GM18526 (cell line): ENCODE measurements around the gene CFAP99.
A peak's percentile ranks its signal among the peaks of the same experiment; 100 is the strongest.

Experiments
- POLR2A ChIP-seq: IDR thresholded peaks from 3 replicates; pipeline ENCODE4 v1.6.1; 2011; ENCODE audit not compliant: insufficient read length; ENCODE audit errors: extremely low read depth

Gene CFAP99

DNA sequence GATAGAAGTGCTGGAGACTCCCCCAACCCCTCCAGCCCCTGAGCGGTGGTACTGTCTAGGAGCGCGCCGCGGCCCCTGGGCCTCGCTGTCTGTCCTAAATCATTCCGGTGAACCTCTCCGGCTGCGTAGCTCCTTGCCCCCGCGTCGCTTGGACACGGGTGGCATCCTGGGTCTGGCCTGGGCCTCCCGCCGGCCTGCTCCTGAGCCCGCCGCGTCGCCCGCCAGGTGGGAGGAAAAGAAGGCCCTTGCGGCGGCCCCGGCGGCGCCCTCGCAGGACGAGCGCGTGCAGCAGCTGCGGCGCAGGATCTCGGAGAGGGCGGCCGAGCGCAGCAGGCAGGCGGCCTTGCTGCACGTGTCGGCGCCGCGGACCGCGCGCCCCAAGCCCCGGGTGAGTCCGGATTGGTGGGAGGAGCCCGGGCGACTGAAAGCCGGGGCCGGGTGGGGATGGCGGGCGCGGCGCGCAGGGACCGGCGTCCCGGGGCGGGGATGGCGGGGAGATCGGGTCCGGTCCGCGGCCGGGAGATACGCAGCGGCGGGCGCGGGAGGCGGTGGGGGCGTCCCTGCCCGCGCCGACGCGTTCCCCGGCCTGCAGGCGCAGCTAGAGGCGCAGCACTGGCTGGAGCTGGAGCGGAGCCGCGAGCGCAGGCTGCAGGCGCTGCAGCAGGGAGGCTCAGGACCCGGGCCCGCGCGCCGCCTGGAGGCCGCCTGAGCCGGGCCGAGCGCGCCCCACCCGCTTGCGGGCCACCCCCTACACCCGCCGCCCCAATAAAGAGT lies 43.6 kb downstream of the CFAP99 start:
- peak; percentile 17 for TF ChIP-seq POLR2A

DNA sequence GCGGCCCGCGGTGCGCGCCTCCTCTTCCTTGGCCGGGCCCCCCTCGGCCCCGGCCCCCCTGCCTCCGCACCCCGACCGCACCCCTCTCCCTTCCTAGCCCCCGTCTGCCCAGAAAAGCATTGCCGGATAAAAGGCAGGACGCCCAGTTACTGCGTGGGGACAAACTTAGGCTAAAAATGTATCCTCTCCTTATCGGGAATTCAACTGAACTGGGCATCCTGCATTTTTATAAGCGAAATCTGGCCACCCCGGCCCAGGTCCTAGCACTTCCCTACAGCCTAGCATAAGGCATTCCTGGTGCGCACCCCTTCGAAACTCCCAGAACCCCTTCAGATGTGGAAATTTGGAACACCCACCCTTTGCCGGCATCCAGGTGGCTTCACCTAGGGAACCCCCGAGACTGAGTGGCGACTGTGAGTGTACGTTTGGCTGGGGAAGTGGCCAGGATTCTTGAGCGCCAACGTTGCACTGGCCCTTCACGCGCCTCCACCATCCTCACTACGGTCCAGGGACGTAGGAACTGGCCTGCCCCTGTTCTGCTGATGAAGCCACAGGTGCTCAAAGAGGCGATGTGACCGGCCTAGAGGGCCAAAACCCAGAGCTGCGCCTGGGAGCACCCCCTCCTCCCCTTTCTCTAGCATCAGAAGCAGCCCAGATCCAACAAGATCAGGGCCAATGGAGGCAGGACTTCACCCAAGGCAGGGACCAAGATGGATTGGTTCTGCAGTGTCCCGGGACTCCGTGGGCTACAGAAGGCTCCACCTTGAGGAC lies 44.4 kb downstream of the CFAP99 start:
- TF ChIP-seq POLR2A = no peak

DNA sequence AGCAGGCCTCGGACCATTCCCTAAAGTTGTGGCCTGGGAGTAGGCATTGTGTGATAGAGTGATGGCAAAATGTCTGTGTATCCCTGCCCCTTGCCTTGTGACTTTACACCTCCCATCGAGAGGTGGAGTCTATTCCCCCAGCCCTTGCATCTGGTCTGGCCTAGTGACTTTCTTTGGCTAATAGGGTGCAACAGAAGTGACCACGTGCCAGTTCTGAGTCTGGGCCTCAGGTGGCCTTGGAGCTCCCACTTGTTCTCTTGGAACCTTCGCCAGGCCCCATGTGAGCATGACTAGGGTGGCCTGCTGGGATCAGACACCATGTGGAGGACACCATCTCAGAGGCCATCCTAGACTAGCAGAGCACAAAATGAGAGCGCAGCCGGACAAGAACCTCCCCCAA lies 46.3 kb downstream of the CFAP99 start:
- no peak for TF ChIP-seq POLR2A

DNA sequence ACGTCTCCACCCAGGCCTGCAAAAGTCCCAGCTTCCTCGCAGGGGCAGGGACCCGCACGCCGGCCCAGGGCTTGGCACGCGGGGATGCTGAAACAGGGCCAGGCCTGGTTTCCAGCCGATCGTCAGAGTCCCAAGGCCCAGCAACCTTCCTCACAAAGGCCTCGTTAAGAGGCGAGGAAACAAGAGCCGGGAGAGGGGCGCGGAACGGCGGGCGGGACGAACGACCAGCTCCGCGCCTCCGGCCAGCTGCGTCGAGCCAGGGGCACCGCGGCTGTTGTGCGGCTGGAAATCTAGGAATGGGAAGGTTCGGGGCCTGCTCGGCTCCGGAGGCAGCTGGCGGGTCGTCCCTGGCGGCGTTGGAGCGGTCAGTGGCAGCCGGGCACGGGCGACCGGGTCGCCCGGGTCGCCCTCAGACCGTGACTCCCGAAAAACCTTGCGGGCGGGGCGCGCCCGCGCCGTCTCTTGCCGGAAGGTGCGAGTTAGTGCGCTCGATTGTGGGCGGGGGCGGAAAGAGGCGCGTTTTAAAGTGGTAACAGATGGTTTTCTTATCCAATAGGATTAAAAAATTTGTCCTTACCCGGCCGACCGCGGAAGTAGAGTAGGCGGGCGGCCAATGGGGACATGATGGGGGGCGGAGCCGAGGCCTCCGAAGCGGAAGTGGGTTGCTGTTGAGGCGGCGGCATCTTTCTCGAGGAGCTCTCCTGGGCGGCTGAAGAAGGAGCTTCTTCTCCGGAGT lies 49.9 kb downstream of the CFAP99 start, which contains the start of gene RNF4:
TSS of gene RNF4 (plus strand) at position 651 of the 736 bp plus-strand sequence. CDS start 21,388 bp downstream, outside the sequence.
- TF ChIP-seq POLR2A = peak; percentile 85

DNA sequence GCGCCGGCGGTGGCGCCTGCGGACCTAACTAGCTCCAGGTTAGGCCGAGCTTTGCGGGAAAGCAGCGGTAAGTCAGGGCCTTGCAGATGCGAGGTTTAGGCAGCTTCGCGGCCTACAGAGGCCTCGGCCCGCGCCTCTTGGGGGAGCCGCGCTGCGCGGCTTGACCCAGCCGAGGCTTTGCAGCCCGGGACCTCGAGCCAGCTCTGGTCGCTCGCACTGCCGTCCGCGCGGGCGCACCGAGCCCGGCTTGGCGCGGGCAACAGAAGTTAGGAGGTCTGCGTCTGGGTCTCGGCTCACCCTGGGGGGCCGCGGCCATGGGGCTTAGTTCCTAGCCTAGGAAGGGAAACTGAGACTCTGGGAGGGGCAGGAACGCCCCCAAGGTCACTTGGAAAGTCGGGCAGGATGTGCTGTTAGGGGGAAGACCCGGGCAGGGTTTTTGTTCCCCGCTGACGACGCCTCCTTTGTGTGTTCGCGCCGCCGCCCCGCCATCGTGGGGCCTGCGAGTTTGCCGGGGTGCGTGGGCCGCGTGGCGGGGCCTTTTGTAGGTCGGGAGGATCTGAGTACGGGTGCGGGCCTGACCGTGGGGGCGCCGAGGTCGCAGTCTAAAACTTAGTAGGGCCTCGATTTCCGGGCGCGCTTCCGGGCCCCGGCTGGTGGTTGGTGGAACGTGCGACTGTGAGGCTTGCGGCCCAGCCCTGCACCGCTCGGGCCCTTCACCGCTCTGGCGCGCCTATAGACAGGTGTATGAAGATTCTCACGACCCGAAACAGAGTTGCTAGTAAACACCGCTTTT lies 50.6 kb downstream of the CFAP99 start:
- TF ChIP-seq POLR2A = peak; percentile 21

DNA sequence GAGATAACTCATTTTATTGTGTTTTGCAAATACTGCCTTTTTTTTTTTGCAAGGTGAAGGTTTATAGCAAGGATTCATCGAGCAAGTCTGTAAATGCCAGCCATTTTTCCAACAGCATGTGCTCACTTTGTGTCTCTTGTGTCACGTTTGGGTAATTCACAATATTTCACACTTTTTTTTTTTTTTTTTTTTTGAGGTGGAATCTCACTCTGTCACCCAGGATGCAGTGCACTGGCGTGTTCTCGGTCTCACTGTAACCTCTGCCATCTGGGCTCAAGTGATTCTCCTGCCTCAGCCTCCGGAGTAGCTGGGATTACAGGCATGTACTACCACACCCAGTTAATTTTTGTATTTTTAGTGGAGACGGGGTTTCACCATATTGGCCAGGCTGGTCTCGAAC lies 52.0 kb downstream of the CFAP99 start:
- no peak for TF ChIP-seq POLR2A

DNA sequence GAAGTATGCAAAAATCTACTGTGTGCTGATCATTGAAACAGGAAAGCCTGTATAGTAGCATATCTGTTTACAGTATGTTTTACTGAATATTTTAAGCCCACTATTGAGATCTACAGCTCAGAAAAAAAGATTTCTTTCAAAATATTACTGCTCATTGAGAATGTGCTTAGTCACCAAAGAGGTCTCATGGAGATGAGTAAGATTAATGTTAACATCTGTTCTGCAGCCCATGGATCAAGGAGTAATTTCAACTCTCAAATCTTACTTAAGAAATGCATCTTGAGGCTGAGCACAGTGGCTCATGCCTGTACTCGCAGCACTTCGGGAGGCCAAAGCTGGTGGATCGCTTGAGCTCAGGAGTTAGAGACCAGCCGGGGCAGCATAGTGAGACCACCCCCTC lies 53.4 kb downstream of the CFAP99 start:
- TF ChIP-seq POLR2A = no peak

DNA sequence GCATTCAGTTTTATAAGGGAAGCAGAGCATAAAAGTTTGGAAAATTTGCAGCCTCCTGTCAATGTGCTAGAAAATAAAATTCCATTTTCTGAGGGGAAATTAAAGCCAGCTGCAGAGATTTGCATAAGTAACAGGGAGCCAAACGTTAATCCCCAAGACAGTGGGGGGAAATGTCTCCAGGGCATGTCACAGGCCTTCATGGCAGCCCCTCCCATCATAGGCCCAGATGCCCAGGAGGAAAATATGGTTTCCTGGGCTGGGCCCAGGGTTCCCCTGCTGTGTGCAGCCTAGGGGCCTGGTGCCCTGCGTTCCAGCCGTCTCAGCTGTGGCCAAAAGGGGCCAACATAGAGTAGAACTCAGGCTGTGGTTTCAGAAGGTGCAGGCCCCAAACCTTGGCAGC lies 59.5 kb downstream of the CFAP99 start:
- TF ChIP-seq POLR2A = no peak

DNA sequence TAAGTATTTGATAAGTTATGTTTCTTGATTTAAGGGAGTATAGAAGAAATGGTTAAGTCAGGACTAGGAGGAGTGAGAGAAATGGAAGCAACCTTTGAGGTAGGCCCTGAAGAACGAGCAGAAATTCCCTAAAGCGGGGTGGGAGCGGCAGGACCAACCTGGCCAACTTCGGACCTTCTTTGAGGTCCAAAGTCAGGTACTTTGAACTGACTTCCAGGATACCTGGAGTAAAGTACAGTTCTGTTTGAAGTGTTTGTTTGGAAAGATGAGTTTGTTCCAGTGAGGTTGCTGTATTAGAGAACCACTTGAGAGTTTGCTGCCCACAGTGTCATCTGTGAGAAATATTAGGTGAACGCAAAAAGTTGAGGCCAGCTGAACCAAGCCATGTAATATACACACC lies 61.9 kb downstream of the CFAP99 start:
- no peak for TF ChIP-seq POLR2A

DNA sequence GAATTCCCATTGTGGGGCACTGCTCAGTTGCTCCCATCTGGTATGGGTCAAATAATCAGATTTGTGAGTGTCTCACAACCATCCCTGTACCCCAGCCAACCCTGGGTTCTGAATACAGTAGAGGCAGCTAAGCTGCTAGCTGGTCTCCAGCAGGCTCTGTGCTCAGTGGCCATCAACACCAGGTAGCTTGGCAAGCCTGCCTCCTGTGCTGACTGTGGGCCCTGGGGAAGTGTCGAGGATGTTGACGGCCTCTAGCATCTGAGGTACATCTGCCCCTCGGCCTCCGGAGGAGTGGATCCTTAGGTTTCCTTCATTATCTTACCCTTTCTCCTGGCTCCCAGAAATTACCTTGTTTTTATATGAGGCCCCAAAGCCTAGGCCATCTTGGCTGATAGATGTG lies 63.4 kb downstream of the CFAP99 start:
- TF ChIP-seq POLR2A = no peak

DNA sequence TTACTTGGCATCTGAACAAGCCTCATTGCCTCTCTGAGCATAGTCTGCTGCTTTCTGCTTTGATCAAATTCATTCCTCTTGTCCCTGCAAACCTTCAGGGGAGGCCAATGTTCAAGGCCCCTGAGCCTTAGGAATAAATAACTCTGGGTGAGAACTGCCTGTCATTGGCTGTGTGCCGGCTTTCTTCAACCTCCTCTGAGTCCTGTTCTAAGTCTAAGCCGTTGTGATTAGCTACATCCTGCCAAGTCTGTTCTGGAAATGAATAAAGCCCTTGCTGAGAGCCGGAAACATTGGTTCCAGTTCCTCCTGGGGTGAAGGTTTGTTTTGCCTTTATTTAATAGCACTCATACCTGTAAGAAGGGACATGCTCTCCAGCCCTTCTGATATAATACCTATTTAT lies 63.9 kb downstream of the CFAP99 start:
- no peak for TF ChIP-seq POLR2A

DNA sequence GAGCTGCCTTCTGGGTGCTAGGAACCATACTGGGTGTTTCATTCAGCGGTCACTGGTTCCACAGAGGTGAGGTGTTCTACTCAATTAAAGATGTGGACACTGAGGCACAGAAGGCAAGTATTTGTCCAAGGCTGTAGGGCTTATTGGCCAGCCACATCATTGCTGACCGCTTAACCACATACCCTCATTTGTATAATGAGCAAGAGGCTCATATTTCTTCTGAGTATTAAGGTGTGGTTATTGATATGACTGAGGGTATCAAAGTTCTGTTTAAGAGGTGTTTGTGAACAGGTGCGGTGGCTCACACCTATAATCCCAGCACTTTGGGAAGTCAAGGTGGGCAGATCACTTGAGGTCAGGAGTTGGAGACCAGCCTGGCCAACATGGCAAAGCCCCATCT lies 64.5 kb downstream of the CFAP99 start:
- no peak for TF ChIP-seq POLR2A

DNA sequence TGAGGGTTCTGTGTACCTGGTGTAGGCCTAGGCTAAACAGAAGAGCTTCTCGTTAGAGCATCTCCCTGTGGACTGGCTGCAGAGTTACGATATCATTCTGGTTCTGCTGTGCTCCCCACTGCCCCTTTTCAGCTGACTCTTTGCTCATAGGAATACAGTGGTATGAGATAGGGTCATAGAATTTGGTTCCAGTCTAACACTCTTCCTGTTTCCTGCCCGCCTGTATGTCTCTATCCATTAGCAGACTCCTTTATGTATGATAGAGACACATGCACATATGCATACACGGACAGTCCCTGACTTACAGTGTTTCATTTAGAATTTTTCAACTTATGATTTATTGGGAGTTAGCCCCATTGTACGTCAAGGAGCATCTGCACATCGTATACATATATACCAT lies 65.4 kb downstream of the CFAP99 start:
- no peak for TF ChIP-seq POLR2A

DNA sequence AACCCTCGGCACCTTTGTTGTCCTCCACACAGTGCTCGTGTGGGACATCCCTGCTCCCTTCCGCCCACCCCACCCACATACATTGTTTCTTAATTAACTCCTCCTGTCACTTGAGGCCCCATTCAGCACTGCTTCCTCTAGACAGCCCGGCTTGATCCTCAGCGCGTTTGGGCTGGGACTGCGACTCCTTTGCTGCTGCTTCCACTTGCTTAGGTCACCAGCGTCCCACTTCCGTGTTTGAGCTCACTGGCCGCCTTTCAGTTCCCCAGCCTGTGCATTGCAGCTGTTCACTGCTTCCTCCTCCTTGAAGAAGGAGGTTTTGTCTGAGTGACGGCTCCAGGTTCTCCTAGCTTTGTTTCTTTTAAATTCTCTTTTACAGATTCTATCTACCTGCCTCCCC lies 66.2 kb downstream of the CFAP99 start:
- TF ChIP-seq POLR2A = no peak

DNA sequence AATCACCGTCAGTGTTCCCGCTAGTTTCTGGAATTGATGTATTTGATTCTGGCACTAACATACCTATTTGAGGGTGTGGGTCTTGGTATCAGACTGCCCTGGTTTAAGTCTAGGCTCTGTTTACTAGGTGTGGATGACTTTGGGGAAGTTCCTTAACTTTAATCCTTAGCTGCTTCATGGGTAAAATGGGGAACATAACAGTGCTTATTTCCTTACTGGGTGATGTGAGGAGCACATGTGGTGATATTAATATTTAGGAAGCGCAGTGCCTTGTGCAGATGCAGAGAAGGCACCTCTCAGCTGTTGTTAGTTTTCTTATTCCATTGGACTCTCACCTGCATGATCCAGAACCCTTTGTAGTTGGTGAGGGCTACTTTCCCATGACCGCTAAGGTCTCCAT lies 67.2 kb downstream of the CFAP99 start:
- TF ChIP-seq POLR2A = no peak

DNA sequence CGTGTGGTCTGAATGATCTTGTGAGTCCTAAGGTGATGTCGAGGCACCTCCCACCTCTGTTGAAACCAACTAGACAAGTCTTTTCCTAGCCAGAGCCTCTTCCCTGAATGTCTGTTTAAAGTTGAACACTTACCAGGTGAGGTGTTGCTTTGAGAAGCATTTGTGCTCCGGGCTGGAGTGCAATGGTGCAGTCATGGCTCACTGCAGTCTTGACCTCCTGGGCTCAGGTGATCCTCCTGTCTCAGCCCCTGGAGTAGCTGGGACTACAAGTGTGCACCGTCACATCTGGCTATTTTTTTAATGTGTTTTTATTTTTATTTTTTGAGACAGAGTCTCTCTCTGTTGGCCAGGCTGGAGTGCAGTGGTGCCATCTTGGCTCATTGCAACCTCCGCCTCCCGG lies 68.2 kb downstream of the CFAP99 start:
- TF ChIP-seq POLR2A = no peak

DNA sequence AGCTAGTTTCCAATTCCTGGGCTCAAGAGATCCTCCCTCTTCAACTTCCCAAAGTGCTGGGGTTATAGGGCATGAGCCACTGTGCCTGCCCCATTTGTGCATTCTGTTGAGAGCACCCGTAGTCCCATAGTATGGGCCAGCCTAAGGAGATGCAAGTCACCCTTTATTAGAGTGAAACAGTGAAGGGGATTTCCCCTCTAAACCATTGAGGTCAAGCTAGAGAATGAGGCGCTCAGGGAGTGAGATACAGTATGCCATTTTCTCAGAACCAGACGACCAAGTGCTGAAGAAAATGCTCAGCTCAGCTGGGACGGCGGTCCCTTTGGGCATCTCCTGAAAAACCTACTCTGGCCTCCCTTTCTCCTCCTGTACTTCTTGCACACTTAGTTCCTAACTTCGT lies 68.9 kb downstream of the CFAP99 start:
- TF ChIP-seq POLR2A = no peak
